SK-N-SH (cell line): Measurements from ENCODE around the gene FBXO15. TPM values are rescaled to one million over a fixed set of nuclear protein-coding genes. Genes with fewer than 3 reads are reported as not detected.
A peak's percentile ranks its signal among the peaks of the same experiment; 100 is the strongest.

Experiments used
- CTCF ChIA-PET: fragments of 300-600, 350-600 bp; formaldehyde crosslinking; extraction: SDS; loops from one replicate; lab custom pipeline; 2021; lab: Yijun Ruan, JAX
- POLR2A ChIA-PET: fragments of 350-600 bp; sonication (Branson Sonifier 250); formaldehyde crosslinking; extraction: SDS; loops from one replicate; lab custom pipeline; 2020; ENCODE audit warnings: antibody characterized with exemption, inconsistent platforms; lab: Yijun Ruan, JAX
- DNase-seq: peaks from one replicate; pipeline ENCODE4 v3.0.0; 2012
- H2AFZ ChIP-seq: fragments of 200-600 bp; sonication (generic); 2 replicates; pipeline ENCODE4 v1.8.1; 2016; ENCODE audit warnings: antibody characterized with exemption, mild to moderate bottlenecking, low read depth
- H3F3A ChIP-seq: fragments of 200-600 bp; sonication (generic); replicated peaks from 2 replicates; pipeline ENCODE3; 2016; ENCODE audit warnings: antibody characterized with exemption, mild to moderate bottlenecking; ENCODE audit not compliant: insufficient read depth
- H3K27ac ChIP-seq, 2 experiments: fragments of 200-500 bp in 1 of 2; fragments of 200-600 bp in 1 of 2; sonication (Bioruptor generic) in 1 of 2; sonication (generic), shearing (Covaris generic) in 1 of 2; 2 replicates each; pipeline versions ENCODE4 v1.5.1 to v1.6.1; 2014 to 2016; ENCODE audit warnings: low read depth in 2 of 2, inconsistent platforms in 1 of 2, low read length in 1 of 2, mild to moderate bottlenecking in 1 of 2, mixed read lengths in 1 of 2
- H3K27me3 ChIP-seq: fragments of 200-600 bp; sonication (generic), shearing (Covaris generic); 2 replicates; pipeline ENCODE4 v1.6.1; 2016; ENCODE audit warnings: mixed run types; ENCODE audit not compliant: insufficient read depth
- H3K36me3 ChIP-seq, 2 experiments: fragments of 200-500 bp in 1 of 2; fragments of 200-600 bp in 1 of 2; sonication (Bioruptor generic) in 1 of 2; sonication (generic) in 1 of 2; replicated peaks in 1 of 2; 2 replicates each; pipeline versions ENCODE3 to v1.5.1; 2014 to 2016; ENCODE audit warnings: low read length in 1 of 2, mild to moderate bottlenecking in 1 of 2; ENCODE audit not compliant: insufficient read depth in 2 of 2, control insufficient read depth in 1 of 2
- H3K4me1 ChIP-seq, 2 experiments: fragments of 200-500 bp in 1 of 2; fragments of 200-600 bp in 1 of 2; sonication (Bioruptor generic) in 1 of 2; sonication (generic), shearing (Covaris generic) in 1 of 2; 2 replicates each; pipeline versions ENCODE4 v1.5.1 to v1.6.1; 2014 to 2016; ENCODE audit warnings: low read depth in 1 of 2, low read length in 1 of 2, mixed run types in 1 of 2; ENCODE audit not compliant: insufficient read depth in 2 of 2, control insufficient read depth in 1 of 2
- H3K4me2 ChIP-seq: fragments of 200-600 bp; sonication (generic), shearing (Covaris generic); 2 replicates; pipeline ENCODE4 v1.6.1; 2017; ENCODE audit warnings: mixed run types
- H3K4me3 ChIP-seq, 2 experiments: fragments of 200-500 bp in 1 of 2; fragments of 200-600 bp in 1 of 2; sonication (Bioruptor generic) in 1 of 2; sonication (generic), shearing (Covaris generic) in 1 of 2; 2 replicates each; pipeline versions ENCODE4 v1.5.1 to v1.8.1; 2014 to 2016; ENCODE audit warnings: low read depth in 2 of 2, inconsistent platforms in 1 of 2, low read length in 1 of 2, mild to moderate bottlenecking in 1 of 2, mixed read lengths in 1 of 2, moderate library complexity in 1 of 2
- H3K79me2 ChIP-seq: fragments of 200-600 bp; sonication (generic); 2 replicates; pipeline ENCODE4 v1.8.1; 2017; ENCODE audit warnings: mild to moderate bottlenecking; ENCODE audit not compliant: insufficient read depth
- H3K9ac ChIP-seq: fragments of 200-600 bp; sonication (generic); 2 replicates; pipeline ENCODE4 v1.6.1; 2017; ENCODE audit warnings: mixed run types
- H3K9me2 ChIP-seq: fragments of 200-600 bp; sonication (generic); 2 replicates; pipeline ENCODE4 v1.6.1; 2017; ENCODE audit warnings: mixed run types
- H3K9me3 ChIP-seq: fragments of 200-600 bp; sonication (generic); 2 replicates; pipeline ENCODE4 v1.6.1; 2017; ENCODE audit warnings: mixed run types, mild to moderate bottlenecking, moderate library complexity
- H4K20me1 ChIP-seq: fragments of 200-600 bp; sonication (generic); 2 replicates; pipeline ENCODE4 v1.6.1; 2017; ENCODE audit warnings: mild to moderate bottlenecking, mixed run types; ENCODE audit not compliant: insufficient read depth
- EP300 ChIP-seq, 2 experiments: IDR thresholded peaks; 2 replicates each; pipeline versions ENCODE4 v1.4.0 to v1.6.1; 2012; ENCODE audit warnings: borderline replicate concordance in 1 of 2, low read depth in 1 of 2, low read length in 1 of 2
- EZH2phosphoT487 ChIP-seq: fragments of 200-600 bp; sonication (generic); IDR thresholded peaks from 2 replicates; pipeline ENCODE4 v1.6.1; 2017; ENCODE audit warnings: low read depth, mixed run types, mild to moderate bottlenecking, antibody characterized with exemption, moderate library complexity, borderline replicate concordance
- FOSL2 ChIP-seq: IDR thresholded peaks from 2 replicates; pipeline ENCODE4 v1.4.0; 2012; ENCODE audit warnings: low read depth, mild to moderate bottlenecking, moderate library complexity, borderline replicate concordance
- FOXJ3 ChIP-seq: sonication (generic); formaldehyde crosslinking; IDR thresholded peaks from 2 replicates; pipeline ENCODE4 v1.5.1; 2020; ENCODE audit warnings: mild to moderate bottlenecking, missing genetic modification reagents
- JUND ChIP-seq: IDR thresholded peaks from 2 replicates; pipeline ENCODE4 v1.4.0; 2012
- PBX3 ChIP-seq: IDR thresholded peaks from 2 replicates; pipeline ENCODE4; 2012
- POLR2AphosphoS5 ChIP-seq: IDR thresholded peaks from 2 replicates; pipeline ENCODE4 v1.6.1; 2012; ENCODE audit warnings: low read depth, low read length
- RAD21 ChIP-seq: IDR thresholded peaks from 2 replicates; pipeline ENCODE4 v1.6.1; 2012; ENCODE audit warnings: mild to moderate bottlenecking, low read length
- RCOR1 ChIP-seq: fragments of 150-350 bp; IDR thresholded peaks from 2 replicates; pipeline ENCODE4 v1.6.1; 2017; ENCODE audit warnings: antibody characterized with exemption, low read length
- RFX5 ChIP-seq: IDR thresholded peaks from 2 replicates; pipeline ENCODE4 v1.6.1; 2012; ENCODE audit warnings: mild to moderate bottlenecking, improper control_type of control experiment, low read length
- TCF12 ChIP-seq: IDR thresholded peaks from 2 replicates; pipeline ENCODE4 v1.4.0; 2012
- WGBS: methylation state at CpG from one replicate; pipeline ENCODE4 v1.1.6; 2017; ENCODE audit warnings: low lambda C conversion rate; 5-methylcytosine and 5-hydroxymethylcytosine counted together
- polyA plus RNA-seq, 3 experiments: library from polyadenylated mRNA; depleted of rRNA; stranded (reverse); fragments of >200 nt; gene quantifications; 2 replicates each; pipeline ENCODE4 v1.2.3, GENCODE V29; 2012
- TF ChIP-seq, protein P1 (sequence below): IDR thresholded peaks from 2 replicates; pipeline ENCODE4 v1.6.1; 2012; ENCODE audit warnings: mild to moderate bottlenecking, low read depth, low read length, moderate library complexity
- TF ChIP-seq, protein P2 (sequence below): IDR thresholded peaks from 2 replicates; pipeline ENCODE4 v1.4.0; 2012; ENCODE audit warnings: low read depth, borderline replicate concordance

FBXO15 gene
- polyA plus RNA-seq, 1 of the 3 experiments (the other 2 are of a cell fraction) = 0.62 TPM

DNA sequence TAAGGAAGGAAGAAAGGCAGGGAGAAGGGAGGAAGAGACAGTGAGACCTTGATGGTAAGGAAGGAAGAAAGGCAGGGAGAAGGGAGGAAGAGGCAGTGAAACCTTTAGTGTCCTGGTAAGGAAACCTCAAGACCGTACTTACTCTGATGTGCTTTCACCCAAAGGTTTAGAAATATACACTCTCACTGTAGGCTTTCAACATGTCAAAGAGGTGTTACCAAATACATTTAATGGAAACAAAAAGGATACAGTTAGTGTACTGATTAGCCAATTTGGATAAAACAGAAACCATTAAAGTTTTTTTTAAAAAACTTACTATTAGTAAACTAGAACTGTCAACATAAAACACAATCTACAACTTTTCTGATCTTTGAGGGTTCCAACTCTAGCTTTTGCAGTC lies 7.1 kb downstream of the FBXO15 start (continued):
- TF ChIP-seq, protein P1, sequence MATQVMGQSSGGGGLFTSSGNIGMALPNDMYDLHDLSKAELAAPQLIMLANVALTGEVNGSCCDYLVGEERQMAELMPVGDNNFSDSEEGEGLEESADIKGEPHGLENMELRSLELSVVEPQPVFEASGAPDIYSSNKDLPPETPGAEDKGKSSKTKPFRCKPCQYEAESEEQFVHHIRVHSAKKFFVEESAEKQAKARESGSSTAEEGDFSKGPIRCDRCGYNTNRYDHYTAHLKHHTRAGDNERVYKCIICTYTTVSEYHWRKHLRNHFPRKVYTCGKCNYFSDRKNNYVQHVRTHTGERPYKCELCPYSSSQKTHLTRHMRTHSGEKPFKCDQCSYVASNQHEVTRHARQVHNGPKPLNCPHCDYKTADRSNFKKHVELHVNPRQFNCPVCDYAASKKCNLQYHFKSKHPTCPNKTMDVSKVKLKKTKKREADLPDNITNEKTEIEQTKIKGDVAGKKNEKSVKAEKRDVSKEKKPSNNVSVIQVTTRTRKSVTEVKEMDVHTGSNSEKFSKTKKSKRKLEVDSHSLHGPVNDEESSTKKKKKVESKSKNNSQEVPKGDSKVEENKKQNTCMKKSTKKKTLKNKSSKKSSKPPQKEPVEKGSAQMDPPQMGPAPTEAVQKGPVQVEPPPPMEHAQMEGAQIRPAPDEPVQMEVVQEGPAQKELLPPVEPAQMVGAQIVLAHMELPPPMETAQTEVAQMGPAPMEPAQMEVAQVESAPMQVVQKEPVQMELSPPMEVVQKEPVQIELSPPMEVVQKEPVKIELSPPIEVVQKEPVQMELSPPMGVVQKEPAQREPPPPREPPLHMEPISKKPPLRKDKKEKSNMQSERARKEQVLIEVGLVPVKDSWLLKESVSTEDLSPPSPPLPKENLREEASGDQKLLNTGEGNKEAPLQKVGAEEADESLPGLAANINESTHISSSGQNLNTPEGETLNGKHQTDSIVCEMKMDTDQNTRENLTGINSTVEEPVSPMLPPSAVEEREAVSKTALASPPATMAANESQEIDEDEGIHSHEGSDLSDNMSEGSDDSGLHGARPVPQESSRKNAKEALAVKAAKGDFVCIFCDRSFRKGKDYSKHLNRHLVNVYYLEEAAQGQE = no peak
- no peak for TF ChIP-seq TCF12
- no peak for TF ChIP-seq EP300 (IDR thresholded peaks at IDR 0.05; ENCODE audit: borderline replicate concordance in 1 of 2, low read depth in 1 of 2, low read length in 1 of 2)

DNA sequence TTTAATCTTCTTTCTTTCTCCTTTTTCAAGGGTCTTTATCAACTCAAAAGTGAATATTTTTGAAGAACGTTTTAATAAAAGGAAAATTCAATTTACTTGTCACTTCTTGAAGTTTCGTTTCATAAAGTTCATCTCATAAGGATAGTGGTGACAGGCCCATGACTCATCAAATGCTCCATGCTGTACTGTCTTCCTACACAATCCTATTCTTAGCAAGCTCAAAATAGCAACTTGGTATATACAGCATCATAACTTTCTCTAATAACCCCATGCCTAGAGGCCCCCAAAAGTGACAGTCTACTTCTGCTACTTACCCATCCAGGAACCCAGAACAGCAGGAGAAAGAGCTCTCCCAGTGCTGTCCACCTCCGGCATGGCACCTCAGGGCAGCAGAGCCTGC lies 7.7 kb downstream of the FBXO15 start:
- H3K36me3 ChIP-seq = no peaks in the 10 kb centered on the region
- TF ChIP-seq FOSL2 (peak; percentile 57; the same call in 1 of the 2 replicates), PBX3 (0 out of 2 replicates have a peak, but pooled peaks have one; percentile 19), EZH2phosphoT487 (no peak), JUND (0 out of 2 replicates have a peak, but pooled peaks have one; percentile 13)
- ChIA-PET POLR2A (no interaction called here), CTCF (no interaction called here)
- peak overlapping the region; percentile 49; the same call in 1 of the 2 replicates for H2AFZ ChIP-seq
- H3K27me3 ChIP-seq = no peaks in the 10 kb centered on the region; the same call in 1 of the 2 replicates
- peaks cover 0 to 4% of the 10 kb centered on the region in 2 experiments; a peak in 1 of 4 replicates for H3K4me1 ChIP-seq
- DNase-seq = no peak
- H3K4me2 ChIP-seq = peak overlapping the region; percentile 65
- no peak overlapping the region for H3K4me3 ChIP-seq
- no peaks in the 10 kb centered on the region for H4K20me1 ChIP-seq
- H3K9me2 ChIP-seq = no peaks in the 10 kb centered on the region
- 26% methylated on average over 3 of the region's 3 CpGs for WGBS
- H3K27ac ChIP-seq = no peak overlapping the region; a peak in 1 of 4 replicates
- H3K9me3 ChIP-seq = no peaks in the 10 kb centered on the region
- H3K79me2 ChIP-seq = no peaks in the 10 kb centered on the region
- H3F3A ChIP-seq = peaks cover 3% of the 10 kb centered on the region
- no peak overlapping the region for H3K9ac ChIP-seq

DNA sequence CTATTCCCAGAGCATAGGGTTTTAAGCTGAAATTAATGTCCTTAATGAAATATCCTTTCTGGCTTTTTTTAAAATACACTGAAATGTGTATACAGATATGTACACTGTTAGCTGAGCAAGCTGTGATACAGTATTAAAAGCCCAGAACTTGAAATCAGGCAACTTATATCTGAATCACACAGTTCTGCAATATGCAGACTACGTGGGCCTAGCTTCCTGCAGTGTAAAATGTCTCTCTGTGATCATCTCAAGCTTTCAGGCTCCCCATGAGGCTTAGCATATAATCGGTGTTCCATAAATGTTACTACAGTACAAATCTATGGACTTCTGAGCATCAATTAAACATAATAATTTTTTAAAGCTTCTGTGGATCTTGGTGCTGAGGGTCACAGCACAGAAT lies 8.2 kb downstream of the FBXO15 start:
- H3K4me3 ChIP-seq = no peak overlapping the region
- POLR2A ChIA-PET = no interaction called here
- TF ChIP-seq, protein P1 = no peak
- TF ChIP-seq, protein P2, sequence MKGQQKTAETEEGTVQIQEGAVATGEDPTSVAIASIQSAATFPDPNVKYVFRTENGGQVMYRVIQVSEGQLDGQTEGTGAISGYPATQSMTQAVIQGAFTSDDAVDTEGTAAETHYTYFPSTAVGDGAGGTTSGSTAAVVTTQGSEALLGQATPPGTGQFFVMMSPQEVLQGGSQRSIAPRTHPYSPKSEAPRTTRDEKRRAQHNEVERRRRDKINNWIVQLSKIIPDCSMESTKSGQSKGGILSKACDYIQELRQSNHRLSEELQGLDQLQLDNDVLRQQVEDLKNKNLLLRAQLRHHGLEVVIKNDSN = no peak
- TF ChIP-seq FOXJ3 (CRISPR knock-in tag) (no peak), PBX3 (no peak), RFX5 (no peak), RAD21 (no peak), POLR2AphosphoS5 (no peak), EP300 (IDR thresholded peaks at IDR 0.05; ENCODE audit: borderline replicate concordance in 1 of 2, low read depth in 1 of 2, low read length in 1 of 2) (no peak), RCOR1 (no peak)

More for the DNA sequence above, 8.2 kb downstream of the FBXO15 start:
- H3K9ac ChIP-seq = no peak overlapping the region
- peaks cover 3% of the 10 kb centered on the region for H3F3A ChIP-seq
- peak overlapping the region; percentile 49; the same call in 1 of the 2 replicates for H2AFZ ChIP-seq
- 84% methylated on average over 2 of the region's 2 CpGs for WGBS
- no peak for DNase-seq
- CTCF ChIA-PET = interaction anchor here (1.2 kb wide), 1 partner anchor 14 kb away, joined by 3 read pairs; no protein-coding TSS in a partner anchor
- no peak overlapping the region; a peak in 1 of 4 replicates for H3K27ac ChIP-seq
- H3K36me3 ChIP-seq = no peaks in the 10 kb centered on the region
- H4K20me1 ChIP-seq = no peaks in the 10 kb centered on the region
- no peaks in the 10 kb centered on the region for H3K9me3 ChIP-seq
- no peaks in the 10 kb centered on the region; the same call in 1 of the 2 replicates for H3K27me3 ChIP-seq
- H3K79me2 ChIP-seq = no peaks in the 10 kb centered on the region
- peak overlapping the region; percentile 65 for H3K4me2 ChIP-seq
- no peaks in the 10 kb centered on the region for H3K9me2 ChIP-seq
- peaks cover 0 to 4% of the 10 kb centered on the region in 2 experiments; a peak in 1 of 4 replicates for H3K4me1 ChIP-seq
